ENCODE results near the gene TBC1D8. TPM values are rescaled to one million over a fixed set of nuclear protein-coding genes. Genes with fewer than 3 reads are reported as not detected.

Gene TBC1D8
- total and polyA plus RNA-seq, 2 donors (not counting 1 experiment from before 2014, with no cell fraction given): 1.7 to 15.7 TPM

DNA sequence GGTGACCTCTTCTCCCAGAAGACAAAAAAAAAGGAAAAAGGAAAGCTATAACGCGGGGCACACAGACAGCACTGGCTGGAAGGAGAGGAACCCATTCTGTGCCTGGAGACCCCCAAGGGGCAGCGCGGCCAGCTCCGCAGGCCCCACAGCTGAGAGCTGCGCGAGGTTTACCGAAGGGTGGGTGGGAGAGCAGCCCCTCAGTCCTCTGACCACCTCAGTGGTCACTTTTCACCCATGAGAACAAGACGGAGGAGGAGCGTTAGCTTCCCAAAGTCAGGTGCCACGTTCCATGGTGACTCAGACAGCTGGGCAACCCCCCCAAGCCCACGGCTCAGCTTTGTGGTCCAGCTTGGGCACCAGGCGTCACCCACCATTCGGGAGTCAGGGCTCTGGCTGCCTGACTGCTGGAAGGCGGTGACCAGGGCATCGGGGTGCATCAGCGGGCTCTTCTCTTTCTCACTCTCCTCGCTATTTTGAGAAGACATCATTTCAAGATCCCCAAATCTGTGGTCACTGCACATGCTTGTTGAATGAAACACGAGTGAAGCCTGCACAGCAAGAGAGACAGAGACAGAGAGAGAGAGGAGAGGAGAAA lies 113.9 kb downstream of the TBC1D8 start:
- intact Hi-C loops (cut with micrococcal nuclease): no loop called here
- H3K79me2 ChIP-seq (ENCODE audit: control insufficient read depth, insufficient read depth, low read length): no peaks in the 10 kb centered on the region
- 93% methylated on average over 8 of the region's 19 CpGs for WGBS (ENCODE audit: insufficient coverage)
- H3K27me3 ChIP-seq (replicated peaks in 1 of 4; ENCODE audit: control extremely low read depth in 1 of 4, control insufficient read depth in 3 of 4, insufficient read depth in 4 of 4, low read length in 3 of 4): no peaks in the 10 kb centered on the region
- Mint-ChIP-seq H3K4me1 (peaks cover 2% of the 10 kb centered on the region), H3K9me3 (ENCODE audit: insufficient read depth) (no peaks in the 10 kb centered on the region), H3K27ac (no peak overlapping the region), H3K4me3 (no peak overlapping the region), H3K27me3 (peaks cover 4% of the 10 kb centered on the region)
- H3K36me3 ChIP-seq (replicated peaks in 1 of 2; ENCODE audit: control extremely low read depth in 1 of 2, control insufficient read depth in 1 of 2, extremely low read depth in 1 of 2, insufficient read depth in 2 of 2, low read length in 1 of 2): no peaks in the 10 kb centered on the region
- no peak overlapping the region for H3K27ac ChIP-seq (ENCODE audit: low read length in 2 of 2)
- DNase-seq: no peak
- H2AFZ ChIP-seq (ENCODE audit: insufficient read depth, low read depth, low read length, poor library complexity, severe bottlenecking): no peak overlapping the region
- no peak for ATAC-seq (ENCODE audit: low read depth)
- H3K4me3 ChIP-seq (ENCODE audit: control extremely low read depth in 1 of 5, extremely low read depth in 1 of 5, insufficient read depth in 1 of 5, low read depth in 2 of 5, low read length in 4 of 5): no peak overlapping the region
- no peak overlapping the region for H3K9ac ChIP-seq (ENCODE audit: low read length)
- H3K9me3 ChIP-seq (ENCODE audit: control extremely low read depth in 1 of 3, control insufficient read depth in 2 of 3, insufficient read depth in 1 of 3, low read length in 2 of 3): no peaks in the 10 kb centered on the region
- CTCF ChIA-PET: interaction anchor here (0.8 to 5.9 kb wide), 10 partner anchors 8 to 177 kb away, joined by 3 to 87 read pairs (median 4); partner anchors contain the start of gene TBC1D8
- no peak for TF ChIP-seq EZH2 (IDR thresholded peaks at IDR 0.05; ENCODE audit: borderline replicate concordance, insufficient read depth, low read depth, low read length, poor library complexity, severe bottlenecking)
- TF ChIP-seq, protein P1, sequence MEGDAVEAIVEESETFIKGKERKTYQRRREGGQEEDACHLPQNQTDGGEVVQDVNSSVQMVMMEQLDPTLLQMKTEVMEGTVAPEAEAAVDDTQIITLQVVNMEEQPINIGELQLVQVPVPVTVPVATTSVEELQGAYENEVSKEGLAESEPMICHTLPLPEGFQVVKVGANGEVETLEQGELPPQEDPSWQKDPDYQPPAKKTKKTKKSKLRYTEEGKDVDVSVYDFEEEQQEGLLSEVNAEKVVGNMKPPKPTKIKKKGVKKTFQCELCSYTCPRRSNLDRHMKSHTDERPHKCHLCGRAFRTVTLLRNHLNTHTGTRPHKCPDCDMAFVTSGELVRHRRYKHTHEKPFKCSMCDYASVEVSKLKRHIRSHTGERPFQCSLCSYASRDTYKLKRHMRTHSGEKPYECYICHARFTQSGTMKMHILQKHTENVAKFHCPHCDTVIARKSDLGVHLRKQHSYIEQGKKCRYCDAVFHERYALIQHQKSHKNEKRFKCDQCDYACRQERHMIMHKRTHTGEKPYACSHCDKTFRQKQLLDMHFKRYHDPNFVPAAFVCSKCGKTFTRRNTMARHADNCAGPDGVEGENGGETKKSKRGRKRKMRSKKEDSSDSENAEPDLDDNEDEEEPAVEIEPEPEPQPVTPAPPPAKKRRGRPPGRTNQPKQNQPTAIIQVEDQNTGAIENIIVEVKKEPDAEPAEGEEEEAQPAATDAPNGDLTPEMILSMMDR (IDR thresholded peaks at IDR 0.05): no peak
- POLR2A ChIA-PET: interaction anchor here (0.7 kb wide), 1 partner anchor 9 kb away, joined by 3 read pairs; no protein-coding TSS in a partner anchor
- H3K4me2 ChIP-seq (replicated peaks; ENCODE audit: low read depth, low read length, poor library complexity, severe bottlenecking): no peak overlapping the region
- H4K20me1 ChIP-seq (ENCODE audit: control insufficient read depth, insufficient read depth, low read length, poor library complexity, severe bottlenecking): no peaks in the 10 kb centered on the region
- H3K4me1 ChIP-seq (ENCODE audit: control insufficient read depth in 2 of 2, insufficient read depth in 2 of 2, low read length in 2 of 2): no peaks in the 10 kb centered on the region

DNA sequence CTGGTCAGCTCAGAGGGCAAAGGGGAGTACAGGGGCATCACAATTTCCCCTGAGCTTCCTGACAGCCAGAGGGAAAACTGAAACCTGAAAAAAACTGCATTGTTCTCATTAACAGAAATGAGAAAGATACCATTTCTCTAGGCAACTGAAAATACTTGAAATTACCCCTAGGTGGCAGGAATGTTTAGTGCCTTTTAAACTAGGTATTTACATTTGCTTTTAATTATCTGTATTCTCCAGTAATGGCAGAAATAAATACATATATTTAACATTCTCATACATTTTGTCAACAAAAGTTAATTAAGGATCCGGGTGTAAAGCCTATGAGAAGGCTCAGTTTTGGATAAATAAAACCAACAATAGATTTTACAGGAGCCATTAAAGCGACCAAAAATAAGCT lies 114.6 kb downstream of the TBC1D8 start:
- TF ChIP-seq, protein P1 (IDR thresholded peaks at IDR 0.05): peak; percentile 27
- no peak for TF ChIP-seq EZH2 (IDR thresholded peaks at IDR 0.05; ENCODE audit: borderline replicate concordance, insufficient read depth, low read depth, low read length, poor library complexity, severe bottlenecking)
- Histone ChIP-seq H3K27me3 (replicated peaks in 1 of 4; ENCODE audit: control extremely low read depth in 1 of 4, control insufficient read depth in 3 of 4, insufficient read depth in 4 of 4, low read length in 3 of 4) (no peaks in the 10 kb centered on the region), H3K4me2 (replicated peaks; ENCODE audit: low read depth, low read length, poor library complexity, severe bottlenecking) (no peak overlapping the region), H3K4me1 (ENCODE audit: control insufficient read depth in 2 of 2, insufficient read depth in 2 of 2, low read length in 2 of 2) (no peaks in the 10 kb centered on the region), H3K9me3 (ENCODE audit: control extremely low read depth in 1 of 3, control insufficient read depth in 2 of 3, insufficient read depth in 1 of 3, low read length in 2 of 3) (no peaks in the 10 kb centered on the region), H3K36me3 (replicated peaks in 1 of 2; ENCODE audit: control extremely low read depth in 1 of 2, control insufficient read depth in 1 of 2, extremely low read depth in 1 of 2, insufficient read depth in 2 of 2, low read length in 1 of 2) (no peaks in the 10 kb centered on the region), H2AFZ (ENCODE audit: insufficient read depth, low read depth, low read length, poor library complexity, severe bottlenecking) (no peak overlapping the region), H3K27ac (ENCODE audit: low read length in 2 of 2) (no peak overlapping the region), H3K79me2 (ENCODE audit: control insufficient read depth, insufficient read depth, low read length) (no peaks in the 10 kb centered on the region), H3K9ac (ENCODE audit: low read length) (no peak overlapping the region), H3K4me3 (ENCODE audit: control extremely low read depth in 1 of 5, extremely low read depth in 1 of 5, insufficient read depth in 1 of 5, low read depth in 2 of 5, low read length in 4 of 5) (no peak overlapping the region), H4K20me1 (ENCODE audit: control insufficient read depth, insufficient read depth, low read length, poor library complexity, severe bottlenecking) (no peaks in the 10 kb centered on the region)
- intact Hi-C loops (cut with micrococcal nuclease): loop anchor here (1.0 kb wide), 1 partner anchor 169 kb away; no protein-coding TSS in a partner anchor
- ATAC-seq (ENCODE audit: low read depth): no peak
- H3K27me3 Mint-ChIP-seq: peaks cover 4% of the 10 kb centered on the region
- H3K4me1 Mint-ChIP-seq: peaks cover 2% of the 10 kb centered on the region
- WGBS (ENCODE audit: insufficient coverage): no CpG with 5 or more reads among the region's 2 CpGs
- POLR2A ChIA-PET: no interaction called here
- no peak overlapping the region for H3K4me3 Mint-ChIP-seq
- no peak for DNase-seq
- no peak overlapping the region for H3K27ac Mint-ChIP-seq
- H3K9me3 Mint-ChIP-seq (ENCODE audit: insufficient read depth): no peaks in the 10 kb centered on the region
- CTCF ChIA-PET: interaction anchor here (0.8 to 5.9 kb wide), 12 partner anchors 9 to 310 kb away, joined by 3 to 87 read pairs (median 4); partner anchors contain the start of genes CNOT11, RPL31 and TBC1D8

Data from B cell (primary cell).